Left ventricle myocardium inferior (tissue), 1 donor: ENCODE data around the gene DPYSL4. TPM values are rescaled to one million over a fixed set of nuclear protein-coding genes. Genes with fewer than 3 reads are reported as not detected.
"Not testable (repeated sequence)": the region's sequence is repeated elsewhere in the genome, so short reads cannot be mapped to it uniquely, and the experiment has no call there.

Source experiments
- DNase-seq: peaks from one replicate; pipeline ENCODE4 v3.0.0-alpha.2; 2020
- H3K27ac ChIP-seq: fragments of 200-600 bp; replicated peaks from 2 replicates; pipeline ENCODE4 v1.8.0; 2021
- H3K27me3 ChIP-seq: fragments of 200-600 bp; 2 replicates; pipeline ENCODE4 v1.8.0; 2021; ENCODE audit warnings: low read depth
- H3K36me3 ChIP-seq: fragments of 200-600 bp; 2 replicates; pipeline ENCODE4 v1.8.0; 2021
- H3K4me1 ChIP-seq: fragments of 200-600 bp; 2 replicates; pipeline ENCODE4 v1.8.0; 2021
- H3K4me3 ChIP-seq: fragments of 200-600 bp; 2 replicates; pipeline ENCODE4 v1.8.0; 2021; ENCODE audit warnings: mild to moderate bottlenecking, moderate library complexity
- H3K9me3 ChIP-seq: fragments of 200-600 bp; replicated peaks from 2 replicates; pipeline ENCODE4 v1.8.0; 2021
- CTCF ChIP-seq: fragments of 200-600 bp; IDR thresholded peaks from 2 replicates; pipeline ENCODE4 v1.8.0; 2021; ENCODE audit warnings: antibody characterized with exemption, mild to moderate bottlenecking, borderline replicate concordance
- intact Hi-C: fragments of 100-400 bp; cut with micrococcal nuclease; formaldehyde crosslinking; loops from one replicate; pipeline ENCODE4 v1.11.0; 2022
- total RNA-seq: library from RNA; stranded (reverse); fragmentation: NEBNext Ultra II Directional; extraction: Animal tissue kit (Norgen Biotek cat#: 25700); gene quantifications from one replicate; pipeline ENCODE4 v1.2.1, GENCODE V29; 2021
- donor health status: DM: no; HTN: yes; CAD: no; lungs with severe emphysema.

The DPYSL4 gene
- total RNA-seq, 1 donor from 2014 or later: 42.8 TPM

GRCh38 chr10:132155723-132156381 lies 30.9 kb upstream of the DPYSL4 start:
- H3K9me3 ChIP-seq: no peaks in the 10 kb centered on the region
- H3K27ac ChIP-seq: no peak overlapping the region
- H3K4me1 ChIP-seq: no peaks in the 10 kb centered on the region
- DNase-seq: no peak
- no peak for TF ChIP-seq CTCF
- no peaks in the 10 kb centered on the region for H3K27me3 ChIP-seq
- intact Hi-C loops: no loop called here
- H3K4me3 ChIP-seq: no peak overlapping the region
- peaks cover 6% of the 10 kb centered on the region for H3K36me3 ChIP-seq

GRCh38 chr10:132156382-132156781 lies 30.4 kb upstream of the DPYSL4 start:
- intact Hi-C loops: no loop called here
- Histone ChIP-seq H3K36me3 (peaks cover 6% of the 10 kb centered on the region), H3K4me1 (no peaks in the 10 kb centered on the region), H3K4me3 (no peak overlapping the region), H3K27me3 (no peaks in the 10 kb centered on the region), H3K27ac (no peak overlapping the region), H3K9me3 (no peaks in the 10 kb centered on the region)
- DNase-seq: no peak
- no peak for TF ChIP-seq CTCF

- no peaks in the 10 kb centered on the region for H3K27me3 ChIP-seq
- H3K4me1 ChIP-seq: peaks cover 4% of the 10 kb centered on the region
- peaks cover 6% of the 10 kb centered on the region for H3K36me3 ChIP-seq
- no peaks in the 10 kb centered on the region for H3K9me3 ChIP-seq
- no peak for TF ChIP-seq CTCF
- no peak overlapping the region for H3K27ac ChIP-seq
- no peak overlapping the region for H3K4me3 ChIP-seq
- intact Hi-C loops: no loop called here
- DNase-seq: no peak
These were observed 29.6 kb upstream of the DPYSL4 start for GRCh38 chr10:132157101-132157500.

- H3K27ac ChIP-seq: no peak overlapping the region
- H3K9me3 ChIP-seq: no peaks in the 10 kb centered on the region
- intact Hi-C loops: no loop called here
- no peaks in the 10 kb centered on the region for H3K27me3 ChIP-seq
- no peak for TF ChIP-seq CTCF
- H3K36me3 ChIP-seq: peaks cover 6% of the 10 kb centered on the region
- peaks cover 15% of the 10 kb centered on the region for H3K4me1 ChIP-seq
- no peak overlapping the region for H3K4me3 ChIP-seq
- no peak for DNase-seq
These were observed 28.5 kb upstream of the DPYSL4 start for GRCh38 chr10:132158122-132158741.

GRCh38 chr10:132158823-132159222 lies 27.9 kb upstream of the DPYSL4 start:
- H3K4me3 ChIP-seq: no peak overlapping the region
- H3K36me3 ChIP-seq: peaks cover 5% of the 10 kb centered on the region
- H3K4me1 ChIP-seq: peaks cover 21% of the 10 kb centered on the region
- H3K9me3 ChIP-seq: no peaks in the 10 kb centered on the region
- no peak for DNase-seq
- no peaks in the 10 kb centered on the region for H3K27me3 ChIP-seq
- H3K27ac ChIP-seq: no peak overlapping the region
- intact Hi-C loops: no loop called here
- TF ChIP-seq CTCF: no peak

GRCh38 chr10:132159302-132160230 lies 27.2 kb upstream of the DPYSL4 start:
- DNase-seq, H3K27me3 ChIP-seq, H3K27ac ChIP-seq, intact Hi-C loops, H3K4me3 ChIP-seq, H3K9me3 ChIP-seq, H3K36me3 ChIP-seq: not testable (repeated sequence)
- peaks cover 25% of the 10 kb centered on the region for H3K4me1 ChIP-seq

- H3K27ac ChIP-seq, intact Hi-C loops, H3K9me3 ChIP-seq: not testable (repeated sequence)
These were observed 26.5 kb upstream of the DPYSL4 start for GRCh38 chr10:132160231-132160630.

More at GRCh38 chr10:132160231-132160630, 26.5 kb upstream of the DPYSL4 start:
- DNase-seq, H3K36me3 ChIP-seq, H3K4me3 ChIP-seq, H3K27me3 ChIP-seq: not testable (repeated sequence)
- peaks cover 25% of the 10 kb centered on the region for H3K4me1 ChIP-seq
